PC-3 (cell line): Measurements from ENCODE around the gene RNF141. TPM values are rescaled to one million over a fixed set of nuclear protein-coding genes. Genes with fewer than 3 reads are reported as not detected.

ENCODE experiments used
- ATAC-seq: fragments of 200-7000 bp; cut with Tn5 transposase; 2 replicates; pipeline ENCODE4 v1.9.1; 2020; ENCODE audit warnings: mild to moderate bottlenecking, moderate library complexity
- BruUV-seq: library from RNA; stranded (reverse); fragments of 400-500 nt; replicated peaks from 2 replicates; lab custom pipeline; 2021; lab: Mats Ljungman, UMichigan
- CTCF ChIA-PET: fragments of 300-600 bp; sonication (Branson Sonifier 250); formaldehyde crosslinking; loops from one replicate; lab custom pipeline; 2022; ENCODE audit warnings: antibody characterized with exemption; lab: Charles Lee
- POLR2A ChIA-PET: fragments of 300-600 bp; sonication (Branson Sonifier 250); formaldehyde crosslinking; loops from one replicate; lab custom pipeline; 2022; ENCODE audit warnings: antibody characterized with exemption; ENCODE audit not compliant: unreplicated experiment; lab: Charles Lee
- DNase-seq: peaks from one replicate; pipeline ENCODE4 v3.0.0-alpha.2; 2015
- H2AFZ ChIP-seq: fragments of 300-600 bp; sonication (generic); 2 replicates; pipeline ENCODE4 v1.6.0; 2016; ENCODE audit warnings: antibody characterized with exemption, low read length
- H3F3A ChIP-seq: fragments of 300-600 bp; sonication (generic); one replicate; pipeline ENCODE4 v1.6.0; 2017; ENCODE audit warnings: antibody characterized with exemption, low read length, control low read depth, mild to moderate bottlenecking; ENCODE audit not compliant: unreplicated experiment
- H3K27ac ChIP-seq: fragments of 300-600 bp; sonication (generic); 2 replicates; pipeline ENCODE4 v1.5.1; 2016; ENCODE audit warnings: mild to moderate bottlenecking, low read length
- H3K27me3 ChIP-seq: fragments of 300-600 bp; sonication (generic); 2 replicates; pipeline ENCODE4 v1.6.1; 2016; ENCODE audit warnings: low read length, mixed read lengths
- H3K36me3 ChIP-seq: fragments of 300-600 bp; sonication (generic); 2 replicates; pipeline ENCODE4 v1.6.1; 2016; ENCODE audit warnings: low read depth, mixed run types, low read length, mixed read lengths
- H3K4me1 ChIP-seq: fragments of 300-600 bp; sonication (generic); 2 replicates; pipeline ENCODE4 v1.5.1; 2016; ENCODE audit warnings: low read length; ENCODE audit not compliant: insufficient read depth
- H3K4me2 ChIP-seq: fragments of 300-600 bp; sonication (generic); 2 replicates; pipeline ENCODE4 v1.6.0; 2016; ENCODE audit warnings: low read length
- H3K4me3 ChIP-seq: fragments of 300-600 bp; sonication (generic); 2 replicates; pipeline ENCODE4 v1.5.1; 2016; ENCODE audit warnings: mild to moderate bottlenecking, low read length, mixed read lengths
- H3K79me2 ChIP-seq: fragments of 300-600 bp; sonication (generic); 2 replicates; pipeline ENCODE4 v1.6.1; 2017; ENCODE audit warnings: low read length, mixed read lengths
- H3K9ac ChIP-seq: fragments of 300-600 bp; sonication (generic); 2 replicates; pipeline ENCODE4 v1.6.0; 2016; ENCODE audit warnings: mild to moderate bottlenecking, low read length
- H3K9me2 ChIP-seq: fragments of 300-600 bp; sonication (generic); replicated peaks from 2 replicates; pipeline ENCODE4 v1.6.1; 2016; ENCODE audit warnings: mixed run types, low read length, mixed read lengths
- H3K9me3 ChIP-seq: fragments of 300-600 bp; sonication (generic); 2 replicates; pipeline ENCODE4 v1.6.1; 2016; ENCODE audit warnings: low read length, mixed read lengths
- H4K20me1 ChIP-seq: fragments of 300-600 bp; sonication (generic); 2 replicates; pipeline ENCODE4 v1.6.1; 2016; ENCODE audit warnings: low read length, mixed read lengths
- EZH2 ChIP-seq: fragments of 300-600 bp; sonication (generic); IDR thresholded peaks from one replicate; pipeline ENCODE4 v1.6.1; 2017; ENCODE audit warnings: antibody characterized with exemption, mild to moderate bottlenecking, low read length; ENCODE audit not compliant: unreplicated experiment
- EZH2phosphoT487 ChIP-seq: fragments of 300-600 bp; sonication (generic); IDR thresholded peaks from 2 replicates; pipeline ENCODE4 v1.6.1; 2018; ENCODE audit warnings: mild to moderate bottlenecking, antibody characterized with exemption, low read length, borderline replicate concordance
- intact Hi-C: fragments of 100-400 bp; cut with micrococcal nuclease; formaldehyde crosslinking; loops from 2 replicates; pipeline ENCODE4 v1.9.0; 2023
- total RNA-seq: library from RNA; depleted of rRNA; stranded (reverse); fragments of >200 nt; gene quantifications from 2 replicates; pipeline ENCODE4 v1.2.3, GENCODE V29; 2014
- TF ChIP-seq, protein P1 (sequence below): fragments of 300-600 bp; sonication (generic); conservative IDR thresholded peaks from 2 replicates; pipeline ENCODE4 v1.5.1; 2017; ENCODE audit warnings: antibody characterized with exemption, low read depth, mild to moderate bottlenecking, low read length

RNF141 gene
- total RNA-seq, 1 experiment from 2014 or later, result 13.8 TPM

DNA sequence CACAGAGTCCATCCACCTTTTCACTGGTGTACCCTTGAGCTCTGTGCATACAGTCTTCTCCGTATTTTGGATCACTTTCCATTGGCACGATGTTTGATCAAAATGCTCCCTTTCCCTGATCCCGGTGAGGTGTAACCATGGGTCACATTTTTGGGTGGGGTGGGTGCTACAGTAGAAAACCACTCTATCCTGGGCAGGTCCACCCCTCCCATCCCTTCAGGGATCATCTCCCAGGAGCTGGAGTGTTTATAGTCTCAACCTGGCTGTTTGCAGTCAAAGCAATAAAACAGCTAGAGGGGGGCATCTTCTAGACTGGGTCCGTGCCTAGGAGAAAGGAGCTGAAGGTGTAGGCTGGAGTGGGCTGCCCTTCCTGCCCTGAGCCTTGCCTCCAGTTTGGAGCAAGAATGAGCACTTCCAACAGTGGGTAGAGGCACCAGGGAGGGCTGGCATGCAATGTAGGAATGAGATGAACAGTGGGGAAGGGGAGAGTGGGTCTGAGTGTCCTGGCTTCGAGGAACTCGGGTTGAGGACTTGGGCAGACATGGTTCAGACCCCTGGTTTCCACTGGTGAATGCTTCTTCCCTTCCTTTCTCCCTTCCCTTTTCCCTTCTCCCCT lies 38.8 kb downstream of the RNF141 start:
- H3K27ac ChIP-seq, result no peak overlapping the region
- H3K9me2 ChIP-seq, result no peaks in the 10 kb centered on the region
- ChIA-PET CTCF (no interaction called here), POLR2A (no interaction called here)
- no peaks in the 10 kb centered on the region for H3K9me3 ChIP-seq
- no peaks in the 10 kb centered on the region for H3K79me2 ChIP-seq
- no peak overlapping the region for H2AFZ ChIP-seq
- H3F3A ChIP-seq, result no peaks in the 10 kb centered on the region
- no peak for TF ChIP-seq EZH2
- no TSS peak for BruUV-seq
- intact Hi-C loops, result no loop called here
- no peaks in the 10 kb centered on the region for H3K4me1 ChIP-seq
- ATAC-seq (no peak), DNase-seq (no peak)
- H3K4me2 ChIP-seq, result no peak overlapping the region
- no peak overlapping the region for H3K4me3 ChIP-seq
- no peaks in the 10 kb centered on the region for H4K20me1 ChIP-seq
- no peak overlapping the region for H3K9ac ChIP-seq
- H3K36me3 ChIP-seq, result peaks cover 25% of the 10 kb centered on the region
- H3K27me3 ChIP-seq, result no peaks in the 10 kb centered on the region

DNA sequence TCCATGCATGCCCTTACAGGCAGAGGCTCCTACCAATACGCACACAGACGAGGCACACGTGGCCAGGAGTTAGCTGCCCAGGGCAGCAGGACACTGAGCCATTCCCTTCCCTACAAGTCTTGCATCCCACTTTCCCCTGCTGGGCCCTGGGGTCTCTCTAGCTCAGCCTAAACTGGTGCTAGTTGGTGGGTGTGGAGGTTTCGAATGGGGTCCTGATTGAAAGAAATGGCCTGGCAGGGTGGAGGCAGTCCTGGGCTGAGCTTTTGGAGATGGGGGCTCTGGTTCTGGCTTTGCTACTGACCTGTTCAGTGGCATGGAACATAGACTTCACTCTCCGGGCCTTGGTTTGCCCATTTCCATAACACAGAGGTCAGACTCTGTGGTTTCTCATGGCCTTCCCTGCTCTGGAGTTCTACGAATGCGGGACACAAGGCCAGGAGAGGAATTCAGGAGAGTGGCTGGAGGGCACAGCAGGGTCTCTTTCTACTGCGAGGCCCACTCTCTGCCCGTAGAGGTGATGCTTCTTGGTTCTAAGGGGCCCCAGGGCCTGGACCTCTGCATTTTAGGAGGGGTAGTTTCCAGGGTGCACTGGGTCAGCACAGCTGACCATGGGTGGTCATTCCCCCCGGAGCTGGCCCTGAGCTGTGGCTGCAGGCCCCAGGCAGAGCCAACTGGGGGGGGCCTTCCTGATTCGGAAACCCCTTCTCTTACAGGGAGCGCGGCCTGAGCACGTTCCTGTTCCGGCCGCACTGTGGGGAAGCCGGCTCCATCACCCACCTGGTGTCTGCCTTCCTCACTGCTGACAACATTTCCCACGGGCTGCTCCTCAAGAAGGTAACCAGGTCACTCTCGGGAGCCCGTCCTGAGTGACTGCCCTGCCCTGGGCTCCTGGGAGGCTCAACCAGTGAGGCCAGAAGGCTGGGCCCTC lies 40.0 kb downstream of the RNF141 start:
- no peaks in the 10 kb centered on the region for H3K9me3 ChIP-seq
- H3F3A ChIP-seq, result no peaks in the 10 kb centered on the region
- H3K27ac ChIP-seq, result no peak overlapping the region
- intact Hi-C loops, result no loop called here
- H3K4me1 ChIP-seq, result no peaks in the 10 kb centered on the region
- H4K20me1 ChIP-seq, result no peaks in the 10 kb centered on the region
- no peak overlapping the region for H3K4me3 ChIP-seq
- ATAC-seq (no peak), DNase-seq (no peak)
- no TSS peak for BruUV-seq
- H3K36me3 ChIP-seq, result peaks cover 16% of the 10 kb centered on the region
- no peaks in the 10 kb centered on the region for H3K79me2 ChIP-seq
- H2AFZ ChIP-seq, result no peak overlapping the region
- no peak overlapping the region for H3K4me2 ChIP-seq
- TF ChIP-seq, protein P1, sequence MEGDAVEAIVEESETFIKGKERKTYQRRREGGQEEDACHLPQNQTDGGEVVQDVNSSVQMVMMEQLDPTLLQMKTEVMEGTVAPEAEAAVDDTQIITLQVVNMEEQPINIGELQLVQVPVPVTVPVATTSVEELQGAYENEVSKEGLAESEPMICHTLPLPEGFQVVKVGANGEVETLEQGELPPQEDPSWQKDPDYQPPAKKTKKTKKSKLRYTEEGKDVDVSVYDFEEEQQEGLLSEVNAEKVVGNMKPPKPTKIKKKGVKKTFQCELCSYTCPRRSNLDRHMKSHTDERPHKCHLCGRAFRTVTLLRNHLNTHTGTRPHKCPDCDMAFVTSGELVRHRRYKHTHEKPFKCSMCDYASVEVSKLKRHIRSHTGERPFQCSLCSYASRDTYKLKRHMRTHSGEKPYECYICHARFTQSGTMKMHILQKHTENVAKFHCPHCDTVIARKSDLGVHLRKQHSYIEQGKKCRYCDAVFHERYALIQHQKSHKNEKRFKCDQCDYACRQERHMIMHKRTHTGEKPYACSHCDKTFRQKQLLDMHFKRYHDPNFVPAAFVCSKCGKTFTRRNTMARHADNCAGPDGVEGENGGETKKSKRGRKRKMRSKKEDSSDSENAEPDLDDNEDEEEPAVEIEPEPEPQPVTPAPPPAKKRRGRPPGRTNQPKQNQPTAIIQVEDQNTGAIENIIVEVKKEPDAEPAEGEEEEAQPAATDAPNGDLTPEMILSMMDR, result no peak
- no peak for TF ChIP-seq EZH2
- no peak for TF ChIP-seq EZH2phosphoT487
- POLR2A ChIA-PET, result no interaction called here
- H3K9ac ChIP-seq, result no peak overlapping the region
- H3K27me3 ChIP-seq, result no peaks in the 10 kb centered on the region
- CTCF ChIA-PET, result no interaction called here
- H3K9me2 ChIP-seq, result no peaks in the 10 kb centered on the region

DNA sequence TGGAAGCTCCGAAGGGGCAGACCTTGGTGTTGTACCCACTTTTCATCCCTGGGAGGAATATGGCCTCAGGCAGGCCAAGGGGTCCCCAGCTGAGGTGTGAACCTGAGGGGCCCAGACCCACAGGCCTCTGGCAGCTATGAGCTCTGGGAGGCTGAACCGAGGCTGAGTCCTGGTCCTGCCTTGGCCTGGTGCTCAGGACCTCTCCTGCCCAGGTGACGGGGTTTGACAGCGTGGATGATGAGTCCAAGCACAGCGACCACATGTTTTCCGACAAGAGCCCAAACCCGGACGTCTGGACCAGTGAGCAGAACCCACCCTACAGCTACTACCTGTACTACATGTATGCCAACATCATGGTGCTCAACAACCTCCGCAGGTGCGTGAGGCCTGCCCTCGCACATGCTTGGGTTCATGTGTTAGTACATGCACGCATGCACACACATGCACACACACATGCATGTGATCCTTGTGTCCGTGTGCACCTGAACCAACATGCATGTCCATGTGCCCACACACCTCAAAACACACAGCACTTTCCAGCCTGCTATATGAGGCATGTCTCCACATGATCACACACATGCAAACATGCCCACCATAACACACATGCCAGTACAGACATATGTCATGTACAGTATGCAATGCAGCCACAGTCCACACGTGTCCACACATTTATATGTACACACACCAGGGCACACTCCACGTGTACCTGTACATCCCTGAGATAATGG lies 40.9 kb downstream of the RNF141 start:
- no peak overlapping the region for H3K27ac ChIP-seq
- no peaks in the 10 kb centered on the region for H4K20me1 ChIP-seq
- no peaks in the 10 kb centered on the region for H3K4me1 ChIP-seq
- intact Hi-C loops, result no loop called here
- CTCF ChIA-PET, result no interaction called here
- H3F3A ChIP-seq, result no peaks in the 10 kb centered on the region
- no peaks in the 10 kb centered on the region for H3K27me3 ChIP-seq
- H3K9me3 ChIP-seq, result no peaks in the 10 kb centered on the region
- no peak for DNase-seq
- H2AFZ ChIP-seq, result no peak overlapping the region
- no peaks in the 10 kb centered on the region for H3K79me2 ChIP-seq
- no peak for TF ChIP-seq EZH2phosphoT487
- TF ChIP-seq EZH2, result no peak
- TF ChIP-seq, protein P1, result no peak
- no peak for ATAC-seq
- H3K9me2 ChIP-seq, result no peaks in the 10 kb centered on the region
- peaks cover 9% of the 10 kb centered on the region for H3K36me3 ChIP-seq
- POLR2A ChIA-PET, result no interaction called here
- no peak overlapping the region for H3K9ac ChIP-seq
- H3K4me2 ChIP-seq, result no peak overlapping the region
- BruUV-seq, result no TSS peak
- H3K4me3 ChIP-seq, result no peak overlapping the region
